Activated CD4-positive, alpha-beta T cell treated with anti-CD3 and anti-CD28 coated beads, Interleukin-2, amount 10 ng/mL, durations not matched to agents 7 days and 5 days (primary cell): ENCODE results near the gene FBXO9. TPM values are rescaled to one million over a fixed set of nuclear protein-coding genes. Genes with fewer than 3 reads are reported as not detected.

ENCODE experiments used
- CTCF ChIA-PET: fragments of 350-600 bp; sonication (Branson Sonifier 250); formaldehyde crosslinking; loops from one replicate; lab custom pipeline; 2021; ENCODE audit warnings: antibody characterized with exemption; lab: Charles Lee
- POLR2A ChIA-PET: fragments of 350-600 bp; sonication (Branson Sonifier 250); formaldehyde crosslinking; loops from one replicate; lab custom pipeline; 2021; ENCODE audit warnings: antibody characterized with exemption; lab: Charles Lee
- DNase-seq: peaks from one replicate; pipeline ENCODE4 v3.0.0-alpha.2; 2020
- H3K27ac Mint-ChIP-seq: one replicate; pipeline ENCODE4 v1.8.0; 2021; ENCODE audit warnings: mild to moderate bottlenecking, moderate library complexity, mixed read lengths
- H3K27me3 Mint-ChIP-seq: one replicate; pipeline ENCODE4 v1.8.0; 2021; ENCODE audit warnings: mixed read lengths
- H3K36me3 Mint-ChIP-seq: one replicate; pipeline ENCODE4 v1.8.0; 2021; ENCODE audit warnings: low read depth, mixed read lengths
- H3K4me1 Mint-ChIP-seq: one replicate; pipeline ENCODE4 v1.8.0; 2021; ENCODE audit warnings: mixed read lengths
- H3K4me3 Mint-ChIP-seq: one replicate; pipeline ENCODE4 v1.8.0; 2021; ENCODE audit warnings: mild to moderate bottlenecking, moderate library complexity, mixed read lengths
- H3K9me3 Mint-ChIP-seq: one replicate; pipeline ENCODE4 v1.8.0; 2021; ENCODE audit warnings: mixed read lengths
- total RNA-seq, 2 experiments: library from RNA; stranded (reverse); gene quantifications; one replicate each; pipeline ENCODE4 v1.2.3, GENCODE V29; 2021

FBXO9 gene
- total RNA-seq, 2 experiments from 2014 or later, result 72.9 to 88.1 TPM

DNA sequence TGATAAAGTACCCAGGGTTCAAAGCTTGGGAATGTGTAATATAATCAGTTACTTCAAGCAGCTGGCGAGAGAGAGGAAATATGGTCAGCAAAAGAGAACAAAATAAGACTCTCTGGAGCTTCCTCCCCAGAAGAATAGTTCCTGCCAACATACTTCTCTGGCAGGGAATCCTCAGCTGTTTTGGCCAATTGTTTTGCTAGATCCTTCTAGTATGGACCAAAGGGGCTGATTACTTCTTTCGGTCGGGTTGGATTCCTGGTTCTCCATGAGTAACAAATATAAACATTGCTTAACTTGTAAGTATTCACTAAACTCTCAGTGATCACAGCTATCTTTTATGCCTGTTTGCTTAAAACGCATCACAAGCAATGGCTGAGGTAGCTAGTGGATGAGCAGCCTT, 31.4 kb upstream of the FBXO9 start:
- Mint-ChIP-seq H3K9me3 (no peaks in the 10 kb centered on the region), H3K27me3 (no peaks in the 10 kb centered on the region), H3K27ac (no peak overlapping the region), H3K4me1 (no peaks in the 10 kb centered on the region), H3K36me3 (peaks cover 19% of the 10 kb centered on the region), H3K4me3 (no peak overlapping the region)
- ChIA-PET CTCF (interaction anchor here (1.0 kb wide), 1 partner anchor 17 kb away, joined by 3 read pairs; no protein-coding TSS in a partner anchor), POLR2A (no interaction called here)
- no peak for DNase-seq

DNA sequence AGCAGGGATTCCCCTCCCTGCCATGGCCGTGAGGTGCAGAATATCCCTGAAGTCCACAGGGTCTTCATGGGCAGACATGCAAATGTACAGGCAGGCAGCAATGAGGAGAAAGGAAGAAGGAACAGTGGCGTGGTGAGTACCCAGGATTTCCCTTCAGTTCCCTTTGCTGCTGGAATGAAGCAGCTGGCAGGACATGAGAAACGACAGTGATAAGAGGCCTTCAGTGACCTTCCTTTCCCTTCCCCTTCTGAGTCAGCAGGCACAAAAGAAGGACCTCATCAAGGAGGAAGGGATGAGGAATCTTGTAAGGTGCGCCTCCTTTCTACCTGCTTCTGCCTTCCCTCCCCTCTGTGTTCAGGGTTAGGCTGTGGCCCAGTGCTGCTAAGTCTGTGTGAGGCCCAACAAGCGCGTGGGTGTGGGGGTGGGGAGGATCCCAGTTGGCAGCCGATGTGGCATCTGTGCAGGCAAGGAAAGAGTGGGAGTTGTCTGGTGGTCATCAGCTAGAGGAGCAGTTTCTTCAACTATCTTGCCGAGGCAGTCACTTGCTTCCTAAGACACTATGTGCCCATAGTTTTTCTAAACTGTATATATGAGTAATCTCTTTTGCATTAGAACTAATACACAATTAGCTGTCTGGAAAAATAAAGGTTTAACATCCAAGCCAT, 29.5 kb upstream of the FBXO9 start:
- H3K27me3 Mint-ChIP-seq, result no peaks in the 10 kb centered on the region
- H3K4me3 Mint-ChIP-seq, result no peak overlapping the region
- H3K4me1 Mint-ChIP-seq, result no peaks in the 10 kb centered on the region
- DNase-seq, result no peak
- ChIA-PET CTCF (no interaction called here), POLR2A (no interaction called here)
- no peaks in the 10 kb centered on the region for H3K9me3 Mint-ChIP-seq
- H3K27ac Mint-ChIP-seq, result no peak overlapping the region
- H3K36me3 Mint-ChIP-seq, result peaks cover 37% of the 10 kb centered on the region

DNA sequence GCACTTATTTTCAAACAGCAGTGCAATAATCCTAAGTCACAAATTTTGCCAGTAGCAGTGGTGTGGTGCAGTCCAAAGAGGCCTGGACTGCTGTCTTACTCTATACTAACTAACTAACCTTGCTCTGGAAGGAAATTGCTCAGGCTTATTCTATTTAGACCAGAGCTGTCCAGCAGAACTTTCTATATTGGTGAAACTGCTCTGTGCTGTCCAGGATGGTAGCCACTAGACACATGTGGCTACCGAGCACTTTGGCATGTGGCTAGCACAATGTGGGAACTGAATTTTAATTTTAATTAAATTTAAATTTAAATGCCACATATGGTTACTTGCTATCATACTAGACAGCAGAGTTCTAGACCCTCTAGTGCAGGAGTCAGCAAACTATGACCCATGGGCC, 27.1 kb upstream of the FBXO9 start:
- ChIA-PET POLR2A (no interaction called here), CTCF (no interaction called here)
- Mint-ChIP-seq H3K4me3 (no peak overlapping the region), H3K36me3 (peaks cover 37% of the 10 kb centered on the region), H3K9me3 (no peaks in the 10 kb centered on the region), H3K27ac (no peak overlapping the region), H3K27me3 (no peaks in the 10 kb centered on the region), H3K4me1 (no peaks in the 10 kb centered on the region)
- DNase-seq, result no peak

DNA sequence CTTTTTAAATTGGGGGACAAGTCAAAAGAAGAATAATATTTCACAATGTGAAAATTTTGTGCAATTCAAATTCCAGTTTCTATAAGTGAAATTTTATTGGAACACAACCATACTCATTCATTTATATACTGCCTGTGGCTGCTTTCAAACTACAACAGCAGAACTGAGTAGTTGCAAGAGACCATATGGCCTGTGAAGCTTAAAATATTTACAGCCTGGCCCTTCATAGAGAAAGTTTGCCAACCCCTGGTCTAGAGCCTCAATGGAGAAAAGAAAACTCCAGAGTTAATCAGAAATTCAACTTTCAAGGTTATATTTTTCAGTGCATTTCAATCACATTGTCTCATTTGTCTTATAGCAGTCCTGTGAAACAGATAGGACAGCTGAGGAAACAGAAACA, 26.6 kb upstream of the FBXO9 start:
- POLR2A ChIA-PET, result no interaction called here
- Mint-ChIP-seq H3K9me3 (no peaks in the 10 kb centered on the region), H3K27ac (no peak overlapping the region), H3K4me1 (no peaks in the 10 kb centered on the region), H3K36me3 (peaks cover 35% of the 10 kb centered on the region), H3K27me3 (no peaks in the 10 kb centered on the region), H3K4me3 (no peak overlapping the region)
- DNase-seq, result no peak
- CTCF ChIA-PET, result no interaction called here

DNA sequence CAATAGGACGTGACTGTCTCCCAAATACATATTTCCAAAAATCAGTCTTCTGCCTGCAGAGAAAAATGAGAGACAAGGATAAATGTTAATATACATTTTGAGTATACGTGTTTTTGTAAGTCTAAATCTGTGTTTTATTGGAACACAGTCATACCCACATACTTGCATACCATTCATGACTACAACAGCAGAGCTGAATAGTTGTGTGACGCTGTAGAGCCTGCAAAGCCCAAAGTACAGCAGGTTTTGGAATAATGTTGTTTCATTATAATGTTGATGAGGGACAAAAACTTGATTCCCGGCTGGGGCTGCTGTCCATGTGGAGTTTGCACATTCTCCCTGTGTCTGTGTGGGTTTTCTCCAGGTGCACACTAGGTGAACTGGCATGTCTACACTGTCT, 23.8 kb upstream of the FBXO9 start:
- POLR2A ChIA-PET, result no interaction called here
- Mint-ChIP-seq H3K27ac (no peak overlapping the region), H3K36me3 (peaks cover 27% of the 10 kb centered on the region), H3K4me1 (no peaks in the 10 kb centered on the region), H3K4me3 (no peak overlapping the region), H3K27me3 (no peaks in the 10 kb centered on the region), H3K9me3 (no peaks in the 10 kb centered on the region)
- CTCF ChIA-PET, result interaction anchor here (1.1 to 2.2 kb wide), 3 partner anchors 9 to 24 kb away, joined by 3 to 4 read pairs (median 4); partner anchors contain the start of gene FBXO9
- no peak for DNase-seq

DNA sequence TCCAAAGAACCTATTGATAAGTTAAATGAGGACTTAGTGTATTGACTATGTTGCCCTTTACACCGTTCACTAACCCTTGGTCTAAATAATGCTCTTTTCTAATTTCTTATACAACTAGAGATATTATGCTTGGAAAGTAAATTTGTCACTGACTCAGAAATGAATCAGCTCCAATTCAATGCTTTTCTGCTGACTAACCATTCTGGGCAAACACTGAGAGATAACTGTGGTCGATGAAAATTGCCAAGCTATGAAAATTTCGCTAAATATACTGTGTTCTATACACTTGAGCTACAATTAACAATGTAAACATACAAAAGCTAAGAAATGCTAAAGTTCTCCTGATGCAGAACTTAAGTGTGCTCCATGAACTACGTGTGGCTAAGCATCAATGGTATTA, 23.1 kb upstream of the FBXO9 start:
- peaks cover 28% of the 10 kb centered on the region for H3K36me3 Mint-ChIP-seq
- ChIA-PET POLR2A (no interaction called here), CTCF (interaction anchor here (1.1 to 2.2 kb wide), 2 partner anchors 10 to 23 kb away, joined by 3 to 4 read pairs; partner anchors contain the start of gene FBXO9)
- no peak overlapping the region for H3K27ac Mint-ChIP-seq
- no peaks in the 10 kb centered on the region for H3K27me3 Mint-ChIP-seq
- DNase-seq, result no peak
- no peak overlapping the region for H3K4me3 Mint-ChIP-seq
- H3K9me3 Mint-ChIP-seq, result no peaks in the 10 kb centered on the region
- H3K4me1 Mint-ChIP-seq, result peaks cover 5% of the 10 kb centered on the region

DNA sequence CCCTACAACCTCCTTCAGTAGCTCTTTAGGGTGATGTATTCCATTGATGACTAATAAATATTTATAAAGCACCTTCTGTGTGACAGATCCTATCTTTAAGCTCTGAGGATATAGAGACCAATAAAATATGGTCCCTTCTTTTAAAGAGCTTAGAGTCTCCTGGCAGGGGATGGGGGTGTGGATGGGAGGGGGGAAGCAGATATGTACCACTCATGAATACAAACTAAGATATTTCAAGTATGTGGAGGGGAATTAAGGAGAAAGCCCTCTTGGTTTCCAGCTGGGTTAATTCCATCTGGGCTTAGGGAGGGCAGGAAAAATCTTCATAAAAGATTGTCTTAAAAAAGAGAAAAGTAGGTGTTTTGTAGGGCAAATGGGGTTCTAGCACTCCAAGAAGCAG, 21.6 kb upstream of the FBXO9 start:
- POLR2A ChIA-PET, result no interaction called here
- H3K4me3 Mint-ChIP-seq, result no peak overlapping the region

DNA sequence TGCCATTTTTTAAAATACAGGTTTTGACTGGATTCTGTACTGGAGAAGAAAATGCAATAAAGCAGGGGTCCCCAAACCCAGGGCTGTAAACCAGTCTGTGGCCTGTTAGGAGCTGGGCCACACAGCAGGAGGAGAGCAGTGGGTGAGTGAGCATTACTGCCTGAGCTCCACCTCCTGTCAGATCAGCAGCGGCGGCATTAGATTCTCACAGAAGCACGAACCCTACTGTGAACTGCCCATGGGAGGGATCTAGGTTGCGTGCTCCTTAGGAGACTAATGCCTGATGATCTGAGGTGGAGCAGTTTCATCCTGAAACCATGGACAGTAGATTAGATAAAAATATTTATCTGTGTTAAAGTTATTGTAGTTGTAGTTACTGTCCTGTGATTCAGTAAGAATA, 21.1 kb upstream of the FBXO9 start:
- H3K36me3 Mint-ChIP-seq, result peaks cover 26% of the 10 kb centered on the region
- CTCF ChIA-PET, result interaction anchor here (1.3 kb wide), 1 partner anchor 14 kb away, joined by 3 read pairs; no protein-coding TSS in a partner anchor

More for the DNA sequence above, 21.6 kb upstream of the FBXO9 start:
- H3K4me1 Mint-ChIP-seq, result peaks cover 15% of the 10 kb centered on the region
- DNase-seq, result no peak
- H3K27me3 Mint-ChIP-seq, result no peaks in the 10 kb centered on the region
- H3K36me3 Mint-ChIP-seq, result peaks cover 28% of the 10 kb centered on the region
- H3K27ac Mint-ChIP-seq, result no peak overlapping the region
- CTCF ChIA-PET, result interaction anchor here (1.3 kb wide), 1 partner anchor 13 kb away, joined by 3 read pairs; no protein-coding TSS in a partner anchor
- no peaks in the 10 kb centered on the region for H3K9me3 Mint-ChIP-seq

DNA sequence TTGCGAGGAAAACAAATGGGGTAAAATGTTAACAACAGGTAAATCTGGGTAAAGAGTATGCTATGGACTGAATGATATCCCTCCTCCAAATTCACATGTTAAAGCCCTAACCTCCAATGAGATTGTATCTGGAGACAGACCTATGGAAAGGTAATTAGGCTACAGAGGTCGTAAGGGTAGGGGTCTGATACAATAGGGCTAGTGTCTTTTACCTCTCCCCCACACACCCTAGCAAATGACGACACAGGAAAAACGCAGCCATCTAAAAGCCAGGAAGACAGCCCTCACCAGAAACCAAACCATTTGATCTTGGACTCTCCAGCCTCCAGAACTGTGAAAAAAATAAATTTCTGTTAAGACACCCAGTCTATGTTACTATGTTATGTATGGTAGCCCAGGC, 20.6 kb upstream of the FBXO9 start:
- Mint-ChIP-seq H3K4me1 (peaks cover 25% of the 10 kb centered on the region), H3K36me3 (peaks cover 21% of the 10 kb centered on the region), H3K4me3 (no peak overlapping the region), H3K27ac (no peak overlapping the region), H3K27me3 (no peaks in the 10 kb centered on the region), H3K9me3 (no peaks in the 10 kb centered on the region)
- CTCF ChIA-PET, result no interaction called here
- DNase-seq, result no peak
- POLR2A ChIA-PET, result no interaction called here

More for the DNA sequence above, 21.1 kb upstream of the FBXO9 start:
- Mint-ChIP-seq H3K4me1 (peaks cover 20% of the 10 kb centered on the region), H3K4me3 (no peak overlapping the region), H3K9me3 (no peaks in the 10 kb centered on the region), H3K27me3 (no peaks in the 10 kb centered on the region), H3K27ac (no peak overlapping the region)
- POLR2A ChIA-PET, result no interaction called here
- no peak for DNase-seq

DNA sequence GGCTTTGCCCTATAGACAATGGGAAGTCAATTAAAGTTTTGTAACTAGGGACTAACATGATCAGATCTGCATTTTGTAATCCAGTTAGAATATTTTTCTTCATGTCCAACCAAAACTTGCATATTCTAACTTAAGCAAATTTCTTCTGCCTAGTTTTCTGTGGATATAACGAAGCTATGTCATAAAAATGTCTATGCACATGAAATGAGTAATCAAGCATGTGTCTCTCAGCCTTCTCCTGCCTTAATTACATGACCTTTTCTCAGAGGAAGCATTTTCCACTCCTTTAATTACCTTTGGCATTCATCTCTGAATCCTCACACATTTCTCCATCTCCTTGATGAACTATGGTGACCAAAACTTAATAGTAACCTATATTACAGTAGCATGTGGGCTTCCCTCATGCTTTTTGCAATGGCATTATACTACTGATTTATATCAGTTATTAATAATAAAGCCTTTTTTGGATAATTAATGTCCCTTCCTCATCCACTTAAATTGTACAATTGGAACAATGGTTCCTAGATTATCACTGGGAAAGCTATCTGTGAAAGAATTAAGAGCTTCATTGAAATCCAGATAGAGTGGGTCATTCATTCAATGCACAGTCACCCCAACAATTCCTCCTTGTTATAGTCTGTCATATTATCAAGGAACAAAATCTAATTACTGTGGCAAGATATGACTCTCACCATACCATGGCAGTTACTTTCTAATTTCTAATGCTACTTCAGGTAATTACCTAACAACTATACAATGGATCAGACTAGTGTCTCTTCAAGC, 19.1 kb upstream of the FBXO9 start:
- Mint-ChIP-seq H3K27ac (no peak overlapping the region), H3K9me3 (no peaks in the 10 kb centered on the region), H3K36me3 (peaks cover 6% of the 10 kb centered on the region), H3K4me3 (no peak overlapping the region), H3K27me3 (no peaks in the 10 kb centered on the region), H3K4me1 (peaks cover 27% of the 10 kb centered on the region)
- ChIA-PET CTCF (no interaction called here), POLR2A (no interaction called here)
- DNase-seq, result no peak

DNA sequence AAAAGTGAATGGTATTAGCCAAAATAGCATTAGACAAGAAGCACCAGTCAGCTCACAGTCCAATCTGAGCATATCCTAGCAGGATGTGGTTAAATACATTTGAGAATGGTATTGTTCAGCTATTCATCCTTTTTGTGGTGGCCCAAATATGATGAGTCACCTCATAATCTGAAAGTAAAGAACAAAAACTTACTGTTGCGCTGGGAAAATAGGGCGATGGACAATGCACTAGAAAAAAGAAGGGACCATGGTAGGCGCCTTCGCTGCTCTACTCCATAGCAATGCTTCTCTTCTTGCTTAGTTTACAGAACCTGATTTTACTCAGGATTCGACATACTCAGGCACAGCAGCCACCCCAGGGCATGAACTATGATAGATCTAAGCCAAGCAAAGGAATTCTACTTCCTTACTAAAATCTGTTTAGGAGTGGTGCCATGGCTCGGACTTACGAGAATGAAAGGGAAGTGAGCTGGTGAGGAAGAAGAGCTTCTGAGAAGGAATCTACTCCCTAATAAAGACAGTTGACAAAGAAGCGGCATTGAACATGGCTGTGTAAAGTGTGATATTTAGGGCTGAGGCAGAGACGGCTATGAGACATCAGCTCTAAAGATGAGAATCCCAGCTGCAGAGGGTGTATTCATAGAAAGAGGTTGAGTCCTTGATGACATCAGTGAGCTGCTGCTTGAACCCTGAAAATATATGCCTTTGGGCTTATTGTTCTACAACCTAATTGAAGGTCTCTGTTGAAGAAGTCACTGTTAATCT, 16.6 kb upstream of the FBXO9 start:
- peak overlapping the region; percentile 33 for H3K27ac Mint-ChIP-seq
- no peaks in the 10 kb centered on the region for H3K27me3 Mint-ChIP-seq
- ChIA-PET CTCF (interaction anchor here (0.5 to 1.5 kb wide), 5 partner anchors 18 to 132 kb away, joined by 3 to 4 read pairs (median 3); no protein-coding TSS in a partner anchor), POLR2A (interaction anchor here (0.6 to 1.3 kb wide), 2 partner anchors 22 to 52 kb away, joined by 3 read pairs; no protein-coding TSS in a partner anchor)
- peaks cover 27% of the 10 kb centered on the region for H3K4me1 Mint-ChIP-seq
- H3K4me3 Mint-ChIP-seq, result peak overlapping the region; percentile 21
- H3K9me3 Mint-ChIP-seq, result no peaks in the 10 kb centered on the region
- peak; percentile 33 for DNase-seq
- H3K36me3 Mint-ChIP-seq, result peaks cover 7% of the 10 kb centered on the region

DNA sequence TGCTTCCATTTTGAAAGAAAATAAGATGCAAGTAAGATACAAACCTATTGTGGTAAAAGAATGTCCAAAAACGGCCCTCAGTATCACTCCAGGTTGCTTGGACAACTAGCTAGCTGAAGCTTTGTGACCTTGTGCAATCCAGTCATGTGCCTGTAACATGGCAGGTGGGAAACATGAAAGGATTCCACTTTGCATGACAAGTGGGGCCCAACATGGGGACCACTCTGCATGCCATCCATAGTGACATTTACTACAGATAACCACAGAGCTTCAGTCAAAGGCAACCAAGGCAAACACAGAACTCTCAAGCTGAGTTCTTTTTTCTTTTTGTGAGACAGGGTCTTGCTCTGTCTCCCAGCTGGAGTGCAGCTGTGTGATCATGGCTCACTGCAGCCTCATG, 15.8 kb upstream of the FBXO9 start:
- H3K27ac Mint-ChIP-seq, result no peak overlapping the region
- CTCF ChIA-PET, result interaction anchor here (0.6 to 1.3 kb wide), 2 partner anchors 19 to 752 kb away, joined by 3 read pairs; no protein-coding TSS in a partner anchor
- H3K4me1 Mint-ChIP-seq, result peaks cover 27% of the 10 kb centered on the region
- no peak for DNase-seq
- no peaks in the 10 kb centered on the region for H3K27me3 Mint-ChIP-seq
- POLR2A ChIA-PET, result no interaction called here
- H3K9me3 Mint-ChIP-seq, result no peaks in the 10 kb centered on the region
- H3K36me3 Mint-ChIP-seq, result peaks cover 7% of the 10 kb centered on the region
- no peak overlapping the region for H3K4me3 Mint-ChIP-seq
